Right lobe of liver (tissue), 4 donors: ENCODE results near the gene ACTN4.

Source experiments
- POLR2A ChIP-seq: fragments of 450-650 bp; IDR thresholded peaks from one replicate; pipeline ENCODE4 v1.6.1; 2017; ENCODE audit warnings: antibody characterized with exemption, mild to moderate bottlenecking
- TF ChIP-seq, protein P1 (sequence below), 4 donors: fragments of 200-600 bp in 3 of 4; fragments of 450-650 bp in 1 of 4; IDR thresholded peaks; one replicate each; pipeline versions ENCODE4 v1.5.1 to v1.8.0; 2016 to 2022; ENCODE audit warnings: antibody characterized with exemption in 4 of 4, mild to moderate bottlenecking in 2 of 4
- donor health status: DM: no; HTN: no; CAD: no.
- donor health status: DM: no; HTN: no; CAD: no.
- donor health status: DM: no; HTN: yes; CAD: no.

- TF ChIP-seq, protein P1, sequence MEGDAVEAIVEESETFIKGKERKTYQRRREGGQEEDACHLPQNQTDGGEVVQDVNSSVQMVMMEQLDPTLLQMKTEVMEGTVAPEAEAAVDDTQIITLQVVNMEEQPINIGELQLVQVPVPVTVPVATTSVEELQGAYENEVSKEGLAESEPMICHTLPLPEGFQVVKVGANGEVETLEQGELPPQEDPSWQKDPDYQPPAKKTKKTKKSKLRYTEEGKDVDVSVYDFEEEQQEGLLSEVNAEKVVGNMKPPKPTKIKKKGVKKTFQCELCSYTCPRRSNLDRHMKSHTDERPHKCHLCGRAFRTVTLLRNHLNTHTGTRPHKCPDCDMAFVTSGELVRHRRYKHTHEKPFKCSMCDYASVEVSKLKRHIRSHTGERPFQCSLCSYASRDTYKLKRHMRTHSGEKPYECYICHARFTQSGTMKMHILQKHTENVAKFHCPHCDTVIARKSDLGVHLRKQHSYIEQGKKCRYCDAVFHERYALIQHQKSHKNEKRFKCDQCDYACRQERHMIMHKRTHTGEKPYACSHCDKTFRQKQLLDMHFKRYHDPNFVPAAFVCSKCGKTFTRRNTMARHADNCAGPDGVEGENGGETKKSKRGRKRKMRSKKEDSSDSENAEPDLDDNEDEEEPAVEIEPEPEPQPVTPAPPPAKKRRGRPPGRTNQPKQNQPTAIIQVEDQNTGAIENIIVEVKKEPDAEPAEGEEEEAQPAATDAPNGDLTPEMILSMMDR (IDR thresholded peaks at IDR 0.05) = peak in 1 of 4 donors; percentile 4
- no peak for TF ChIP-seq POLR2A
Measured at GRCh38 chr19:38731654-38732301, 84.3 kb downstream of the ACTN4 start.
